ENCODE data around the gene BLTP3A.

DNA sequence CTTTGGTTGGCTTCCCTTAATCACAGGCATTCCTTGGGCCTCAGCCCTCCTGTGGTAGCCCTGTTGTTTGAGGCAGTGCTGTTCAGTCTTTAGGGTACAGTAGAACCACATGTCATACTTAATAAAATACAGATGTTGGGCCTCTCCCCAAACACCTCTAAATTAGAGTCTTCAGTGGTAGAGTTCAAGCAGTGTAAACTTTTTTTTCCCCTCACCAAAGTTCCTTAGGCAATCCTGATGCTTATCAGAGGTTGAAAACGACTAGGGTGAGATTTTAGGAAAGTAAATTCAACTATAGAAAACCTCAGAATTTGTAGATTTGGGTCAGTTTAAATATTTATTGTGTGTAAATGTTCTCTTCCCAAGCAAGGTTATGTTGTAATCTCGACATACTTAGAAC, 44.6 kb downstream of the BLTP3A start:
- TF ChIP-seq POLR2A (IDR thresholded peaks at IDR 0.05): no peak
- TF ChIP-seq, protein P1, sequence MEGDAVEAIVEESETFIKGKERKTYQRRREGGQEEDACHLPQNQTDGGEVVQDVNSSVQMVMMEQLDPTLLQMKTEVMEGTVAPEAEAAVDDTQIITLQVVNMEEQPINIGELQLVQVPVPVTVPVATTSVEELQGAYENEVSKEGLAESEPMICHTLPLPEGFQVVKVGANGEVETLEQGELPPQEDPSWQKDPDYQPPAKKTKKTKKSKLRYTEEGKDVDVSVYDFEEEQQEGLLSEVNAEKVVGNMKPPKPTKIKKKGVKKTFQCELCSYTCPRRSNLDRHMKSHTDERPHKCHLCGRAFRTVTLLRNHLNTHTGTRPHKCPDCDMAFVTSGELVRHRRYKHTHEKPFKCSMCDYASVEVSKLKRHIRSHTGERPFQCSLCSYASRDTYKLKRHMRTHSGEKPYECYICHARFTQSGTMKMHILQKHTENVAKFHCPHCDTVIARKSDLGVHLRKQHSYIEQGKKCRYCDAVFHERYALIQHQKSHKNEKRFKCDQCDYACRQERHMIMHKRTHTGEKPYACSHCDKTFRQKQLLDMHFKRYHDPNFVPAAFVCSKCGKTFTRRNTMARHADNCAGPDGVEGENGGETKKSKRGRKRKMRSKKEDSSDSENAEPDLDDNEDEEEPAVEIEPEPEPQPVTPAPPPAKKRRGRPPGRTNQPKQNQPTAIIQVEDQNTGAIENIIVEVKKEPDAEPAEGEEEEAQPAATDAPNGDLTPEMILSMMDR (IDR thresholded peaks at IDR 0.05): no peak
